ENCODE measurements around the gene ARID2. TPM values are rescaled to one million over a fixed set of nuclear protein-coding genes. Genes with fewer than 3 reads are reported as not detected.
A peak's percentile ranks its signal among the peaks of the same experiment; 100 is the strongest.

Gene ARID2
- total RNA-seq, 1 donor from 2014 or later, result 63.6 TPM

DNA sequence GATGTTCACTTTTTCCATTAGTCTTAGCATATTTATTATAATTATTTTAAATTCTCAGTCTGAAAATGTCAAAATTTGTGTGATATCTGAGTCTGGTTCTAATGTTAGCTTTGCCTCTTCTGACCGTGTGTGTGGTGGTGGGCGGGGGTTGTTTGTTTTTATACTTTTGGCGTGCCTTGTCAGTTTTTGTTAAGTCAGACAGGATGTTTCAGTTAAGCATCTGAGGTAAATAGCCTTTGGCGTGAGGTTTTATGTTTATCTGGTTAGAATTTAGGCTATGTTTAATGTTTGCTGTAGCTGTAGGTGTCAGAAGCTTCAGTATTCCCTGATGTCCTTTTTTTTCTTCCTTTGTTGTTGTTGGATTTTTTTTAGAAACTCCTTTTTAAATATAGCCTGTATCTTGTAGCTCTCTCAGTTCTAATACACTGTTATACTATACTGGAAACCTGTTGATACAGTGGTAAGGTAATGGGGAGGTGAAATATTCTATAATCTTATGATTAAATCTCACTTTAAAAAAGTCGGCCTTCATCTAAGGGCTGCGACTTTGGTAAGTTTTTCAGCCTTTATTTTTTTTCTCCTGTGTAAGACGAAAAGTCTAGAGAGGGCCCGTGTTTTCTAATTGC, 149.2 kb downstream of the ARID2 start:
- no peak for DNase-seq (ENCODE audit: low spot score, unreplicated experiment)
- peaks cover 49% of the 10 kb centered on the region for H3K36me3 Mint-ChIP-seq (ENCODE audit: insufficient read depth)
- no peak overlapping the region for H3K4me3 Mint-ChIP-seq (ENCODE audit: low read depth)
- peak overlapping the region; percentile 91 for H3K27ac Mint-ChIP-seq
- H3K9me3 Mint-ChIP-seq (ENCODE audit: low read depth), result peaks cover 8% of the 10 kb centered on the region
- no peaks in the 10 kb centered on the region for H3K27me3 Mint-ChIP-seq
- peaks cover 29% of the 10 kb centered on the region for H3K4me1 Mint-ChIP-seq (ENCODE audit: low read depth)
- TF ChIP-seq, protein P1, sequence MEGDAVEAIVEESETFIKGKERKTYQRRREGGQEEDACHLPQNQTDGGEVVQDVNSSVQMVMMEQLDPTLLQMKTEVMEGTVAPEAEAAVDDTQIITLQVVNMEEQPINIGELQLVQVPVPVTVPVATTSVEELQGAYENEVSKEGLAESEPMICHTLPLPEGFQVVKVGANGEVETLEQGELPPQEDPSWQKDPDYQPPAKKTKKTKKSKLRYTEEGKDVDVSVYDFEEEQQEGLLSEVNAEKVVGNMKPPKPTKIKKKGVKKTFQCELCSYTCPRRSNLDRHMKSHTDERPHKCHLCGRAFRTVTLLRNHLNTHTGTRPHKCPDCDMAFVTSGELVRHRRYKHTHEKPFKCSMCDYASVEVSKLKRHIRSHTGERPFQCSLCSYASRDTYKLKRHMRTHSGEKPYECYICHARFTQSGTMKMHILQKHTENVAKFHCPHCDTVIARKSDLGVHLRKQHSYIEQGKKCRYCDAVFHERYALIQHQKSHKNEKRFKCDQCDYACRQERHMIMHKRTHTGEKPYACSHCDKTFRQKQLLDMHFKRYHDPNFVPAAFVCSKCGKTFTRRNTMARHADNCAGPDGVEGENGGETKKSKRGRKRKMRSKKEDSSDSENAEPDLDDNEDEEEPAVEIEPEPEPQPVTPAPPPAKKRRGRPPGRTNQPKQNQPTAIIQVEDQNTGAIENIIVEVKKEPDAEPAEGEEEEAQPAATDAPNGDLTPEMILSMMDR (IDR thresholded peaks at IDR 0.05; ENCODE audit: unreplicated experiment), result no peak

DNA sequence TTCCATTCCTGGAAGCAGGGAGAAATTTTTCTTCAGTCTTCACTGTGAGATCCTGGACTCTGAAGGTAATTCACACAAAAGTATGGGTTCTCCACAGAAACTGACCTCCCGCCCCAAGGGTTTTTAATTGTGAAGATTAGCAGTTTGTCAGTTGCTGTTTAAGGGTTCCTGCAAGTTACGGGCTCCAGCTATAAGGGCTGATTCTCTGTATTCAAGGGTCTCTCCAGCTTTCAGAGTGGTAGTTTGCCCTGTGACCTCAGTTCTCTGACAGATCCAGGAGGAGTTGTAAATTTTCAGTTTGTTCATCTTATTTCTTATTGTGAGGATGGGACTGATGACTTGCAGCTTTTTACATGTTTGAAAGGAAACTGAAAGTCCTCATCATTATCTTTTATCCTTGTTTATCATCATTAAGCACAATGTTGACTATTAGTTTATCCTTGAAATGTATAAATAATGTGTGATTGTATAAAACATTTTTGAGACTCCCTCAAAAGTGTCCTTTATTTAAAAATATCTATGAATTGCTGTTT, 149.9 kb downstream of the ARID2 start:
- Mint-ChIP-seq H3K4me1 (ENCODE audit: low read depth) (peaks cover 29% of the 10 kb centered on the region), H3K27me3 (no peaks in the 10 kb centered on the region), H3K27ac (peak overlapping the region; percentile 91), H3K9me3 (ENCODE audit: low read depth) (peaks cover 6% of the 10 kb centered on the region), H3K36me3 (ENCODE audit: insufficient read depth) (peaks cover 43% of the 10 kb centered on the region), H3K4me3 (ENCODE audit: low read depth) (no peak overlapping the region)
- DNase-seq (ENCODE audit: low spot score, unreplicated experiment), result no peak
- TF ChIP-seq, protein P1 (IDR thresholded peaks at IDR 0.05; ENCODE audit: unreplicated experiment), result no peak

DNA sequence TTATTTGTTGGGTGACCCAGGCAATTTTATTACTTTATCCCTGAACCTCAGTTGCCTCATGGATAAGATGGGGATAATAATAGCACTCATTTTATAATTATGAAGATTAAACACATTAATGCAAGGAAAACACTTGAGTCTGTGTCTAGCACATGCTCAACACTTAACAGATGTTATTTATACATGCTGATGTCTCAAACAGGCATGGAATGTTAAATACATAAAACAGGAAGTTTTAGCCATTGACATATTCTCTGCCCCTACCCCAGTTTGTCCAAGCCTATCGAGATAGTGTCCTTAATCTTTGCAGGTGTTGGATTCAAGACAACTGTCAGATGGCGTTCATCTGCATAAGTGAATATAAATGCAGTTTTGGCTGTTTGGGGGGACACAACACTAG, 151.0 kb downstream of the ARID2 start:
- H3K36me3 Mint-ChIP-seq (ENCODE audit: insufficient read depth), result peaks cover 38% of the 10 kb centered on the region
- H3K27me3 Mint-ChIP-seq, result no peaks in the 10 kb centered on the region
- H3K4me1 Mint-ChIP-seq (ENCODE audit: low read depth), result peaks cover 29% of the 10 kb centered on the region
- H3K9me3 Mint-ChIP-seq (ENCODE audit: low read depth), result peaks cover 3% of the 10 kb centered on the region
- DNase-seq (ENCODE audit: low spot score, unreplicated experiment), result no peak
- TF ChIP-seq, protein P1 (IDR thresholded peaks at IDR 0.05; ENCODE audit: unreplicated experiment), result no peak
- H3K27ac Mint-ChIP-seq, result no peak overlapping the region
- no peak overlapping the region for H3K4me3 Mint-ChIP-seq (ENCODE audit: low read depth)

DNA sequence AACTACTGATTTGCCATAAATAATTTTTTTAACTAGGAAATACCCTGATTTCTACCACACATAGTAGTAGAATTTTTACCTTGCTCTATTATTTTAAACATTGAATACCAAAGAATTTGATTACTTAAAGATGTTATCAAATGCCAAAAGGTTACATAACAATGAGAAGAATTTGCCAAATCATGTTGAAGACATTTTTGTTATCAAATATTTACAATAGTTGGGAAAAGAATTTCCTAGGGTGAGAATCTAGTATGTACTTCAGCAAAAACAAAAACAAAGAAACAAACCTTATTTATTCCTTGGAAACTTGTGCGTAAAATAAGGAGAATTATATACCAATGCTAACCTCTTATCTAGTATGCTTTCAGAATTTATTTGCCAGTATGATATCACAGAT, 153.7 kb downstream of the ARID2 start:
- Mint-ChIP-seq H3K4me1 (ENCODE audit: low read depth) (peaks cover 22% of the 10 kb centered on the region), H3K4me3 (ENCODE audit: low read depth) (no peak overlapping the region), H3K27me3 (no peaks in the 10 kb centered on the region), H3K36me3 (ENCODE audit: insufficient read depth) (peaks cover 36% of the 10 kb centered on the region), H3K27ac (no peak overlapping the region), H3K9me3 (ENCODE audit: low read depth) (no peaks in the 10 kb centered on the region)
- TF ChIP-seq, protein P1 (IDR thresholded peaks at IDR 0.05; ENCODE audit: unreplicated experiment), result no peak
- DNase-seq (ENCODE audit: low spot score, unreplicated experiment), result no peak

DNA sequence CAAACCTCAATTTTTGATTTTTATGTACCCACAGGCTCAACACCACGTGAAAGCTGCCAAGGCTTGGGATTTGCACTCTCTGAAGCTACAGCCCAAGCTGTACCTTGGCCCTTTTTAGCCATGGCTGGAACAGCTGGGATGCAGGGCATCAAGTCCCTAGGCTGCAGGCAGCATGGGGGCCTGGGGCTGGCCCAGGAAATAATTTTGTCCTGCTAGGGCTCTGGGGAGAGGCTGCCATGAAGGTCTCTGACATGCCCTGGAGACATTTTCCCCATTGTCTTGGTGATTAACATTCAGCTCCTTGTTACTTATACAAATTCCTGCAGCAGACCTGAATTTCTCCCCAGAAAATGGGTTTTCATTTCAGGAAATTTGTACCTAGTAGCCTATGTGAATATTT, 157.2 kb downstream of the ARID2 start:
- no peaks in the 10 kb centered on the region for H3K9me3 Mint-ChIP-seq (ENCODE audit: low read depth)
- no peak overlapping the region for H3K4me3 Mint-ChIP-seq (ENCODE audit: low read depth)
- H3K27ac Mint-ChIP-seq, result no peak overlapping the region
- peaks cover 30% of the 10 kb centered on the region for H3K36me3 Mint-ChIP-seq (ENCODE audit: insufficient read depth)
- no peak for DNase-seq (ENCODE audit: low spot score, unreplicated experiment)
- TF ChIP-seq, protein P1 (IDR thresholded peaks at IDR 0.05; ENCODE audit: unreplicated experiment), result no peak
- H3K4me1 Mint-ChIP-seq (ENCODE audit: low read depth), result peaks cover 13% of the 10 kb centered on the region
- H3K27me3 Mint-ChIP-seq, result no peaks in the 10 kb centered on the region
